GM12878 (cell line): Measurements from ENCODE around the gene GPR108. TPM values are rescaled to one million over a fixed set of nuclear protein-coding genes. Genes with fewer than 3 reads are reported as not detected.

Experiments used
- ATAC-seq: fragments of 200-7000 bp; cut with Tn5 transposase; 3 replicates; pipeline ENCODE4 v1.9.1; 2020; ENCODE audit warnings: mild to moderate bottlenecking, moderate library complexity
- BruUV-seq: library from RNA; stranded (reverse); fragments of 400-500 nt; replicated peaks from 2 replicates; lab custom pipeline; 2021; lab: Mats Ljungman, UMichigan
- CTCF ChIA-PET: fragments of 300-600 bp; sonication (Branson Sonifier 250); formaldehyde crosslinking; extraction: SDS; loops from one replicate; lab custom pipeline; 2021; ENCODE audit warnings: inconsistent platforms; lab: Yijun Ruan, JAX
- POLR2A ChIA-PET: fragments of 350-600 bp; formaldehyde crosslinking; extraction: SDS; loops from one replicate; lab custom pipeline; 2021; ENCODE audit warnings: inconsistent platforms; lab: Charles Lee
- RAD21 ChIA-PET: fragments of 300-600 bp; sonication (Branson Sonifier 250); formaldehyde crosslinking; loops from one replicate; lab custom pipeline; 2023; ENCODE audit warnings: antibody characterized with exemption; ENCODE audit not compliant: unreplicated experiment; lab: Charles Lee
- SMC1A ChIA-PET: fragments of 300-600 bp; sonication (Branson Sonifier 250); formaldehyde crosslinking; loops from one replicate; lab custom pipeline; 2023; ENCODE audit not compliant: unreplicated experiment, uncharacterized antibody; lab: Charles Lee
- DNase-seq: peaks from one replicate; pipeline ENCODE4 v3.0.0-alpha.2; 2011; ENCODE audit warnings: low read depth, low spot score
- FAIRE-seq: peaks from 3 replicates; lab custom pipeline; 2011; peaks lifted over from hg19 to GRCh38; lab: Jason Lieb, UNC
- H2AFZ ChIP-seq: 2 replicates; pipeline ENCODE4 v1.6.0; 2011; ENCODE audit warnings: low read depth, low read length, control low read depth; ENCODE audit not compliant: control insufficient read depth
- H3K27ac ChIP-seq: 2 replicates; pipeline ENCODE4 v1.5.1; 2011; ENCODE audit warnings: control low read depth; ENCODE audit not compliant: control insufficient read depth, insufficient read depth
- H3K27me3 ChIP-seq, 2 experiments: replicated peaks in 1 of 2; 2 replicates each; pipeline versions ENCODE4 v1.6.0 to v1.6.1; 2011; ENCODE audit warnings: low read length in 1 of 2; ENCODE audit not compliant: control insufficient read depth in 2 of 2, insufficient read depth in 2 of 2
- H3K36me3 ChIP-seq, 2 experiments: 2 replicates each; pipeline ENCODE4 v1.5.1; 2011; ENCODE audit warnings: low read length in 1 of 2; ENCODE audit not compliant: control insufficient read depth in 2 of 2, insufficient read depth in 2 of 2
- H3K4me1 ChIP-seq: 2 replicates; pipeline ENCODE4 v1.6.1; 2011; ENCODE audit warnings: mild to moderate bottlenecking, low read length, moderate library complexity, mixed read lengths; ENCODE audit not compliant: control insufficient read depth, insufficient read depth
- H3K4me2 ChIP-seq: 2 replicates; pipeline ENCODE4 v1.6.0; 2011; ENCODE audit warnings: control low read depth; ENCODE audit not compliant: control insufficient read depth, insufficient read depth
- H3K4me3 ChIP-seq: fragments of 200-600 bp; sonication (generic); 2 replicates; pipeline ENCODE4 v1.5.1; 2016
- H3K79me2 ChIP-seq: 2 replicates; pipeline ENCODE4 v1.6.0; 2011; ENCODE audit warnings: low read length; ENCODE audit not compliant: control insufficient read depth, insufficient read depth
- H3K9ac ChIP-seq: 2 replicates; pipeline ENCODE4 v1.8.0; 2011; ENCODE audit warnings: low read length, control low read depth, mixed read lengths; ENCODE audit not compliant: control insufficient read depth, insufficient read depth
- H3K9me3 ChIP-seq: replicated peaks from 3 replicates; pipeline ENCODE4 v1.5.1; 2011; ENCODE audit warnings: mild to moderate bottlenecking, low read length; ENCODE audit not compliant: control insufficient read depth, insufficient read depth
- H4K20me1 ChIP-seq: 2 replicates; pipeline ENCODE4 v1.6.0; 2011; ENCODE audit not compliant: control insufficient read depth, insufficient read depth
- MAX ChIP-seq: IDR thresholded peaks from 2 replicates; pipeline ENCODE4 v1.6.1; 2012; ENCODE audit warnings: low read depth, low read length, improper control_type of control experiment
- PML ChIP-seq: IDR thresholded peaks from 2 replicates; pipeline ENCODE4 v1.6.1; 2012; ENCODE audit warnings: low read length, inconsistent platforms
- RB1 ChIP-seq: fragments of 450-650 bp; formaldehyde crosslinking; IDR thresholded peaks from 2 replicates; pipeline ENCODE4 v1.6.1; 2017; ENCODE audit warnings: mild to moderate bottlenecking, borderline replicate concordance
- RFX5 ChIP-seq: IDR thresholded peaks from 2 replicates; pipeline ENCODE4 v1.6.1; 2011; ENCODE audit warnings: low read depth, low read length, improper control_type of control experiment
- USF2 ChIP-seq: IDR thresholded peaks from 2 replicates; pipeline ENCODE4 v1.6.1; 2011; ENCODE audit warnings: low read depth, low read length, improper control_type of control experiment, borderline replicate concordance
- ZNF592 ChIP-seq: fragments of 450-650 bp; IDR thresholded peaks from 2 replicates; pipeline ENCODE4 v1.6.1; 2017; ENCODE audit warnings: mild to moderate bottlenecking, moderate library complexity
- WGBS: methylation state at CpG from one replicate; pipeline ENCODE4 v1.1.6; 2016; ENCODE audit warnings: low lambda C conversion rate; ENCODE audit not compliant: insufficient replicate concordance, insufficient coverage; ENCODE audit errors: missing lambda C conversion rate; 5-methylcytosine and 5-hydroxymethylcytosine counted together
- in situ Hi-C: fragments of 300-500 bp; cut with MboI; formaldehyde crosslinking; loops from 9 replicates; pipeline ENCODE4 v1.14.3; 2018; ENCODE audit warnings: mixed read lengths
- intact Hi-C: fragments of 100-400 bp; cut with micrococcal nuclease; formaldehyde crosslinking; loops from one replicate; pipeline ENCODE4 v1.14.2; 2022; ENCODE audit not compliant: unreplicated experiment
- polyA plus RNA-seq, 11 experiments: library from polyadenylated mRNA; depleted of rRNA in 4 of 11; unstranded in 6 of 11; stranded (reverse) in 5 of 11; fragments of >200 nt; fragmentation: Nextera tagmentation in 4 of 11; fragmentation: Illumina TruSeq in 1 of 11; extraction: Ambion mirVana in 4 of 11; extraction: Trizol in 1 of 11; gene quantifications; 1 replicate in 1 of 11; 2 replicates in 10 of 11; pipeline versions ENCODE4 v1.2.1 to v1.2.3, GENCODE V29; 2011 to 2016; ENCODE audit warnings: inconsistent platforms in 2 of 11, missing spikeins in 2 of 11, low read depth in 1 of 11
- total RNA-seq, 4 experiments: library from RNA; depleted of rRNA in 3 of 4; stranded (reverse); fragments of >200 nt in 3 of 4; fragmentation: Illumina TruSeq in 1 of 4; extraction: Trizol in 1 of 4; gene quantifications; 2 replicates each; pipeline versions ENCODE4 v1.2.1 to v1.2.3, GENCODE V29; 2013 to 2021

The GPR108 gene
- total and polyA plus RNA-seq, 10 of the 15 experiments (the other 5 are each of a cell fraction or from before 2014, with no cell fraction given): 4.4 to 87.2 (median 57.1) TPM

- SMC1A ChIA-PET: no interaction called here
- CTCF ChIA-PET: interaction anchor here (0.6 kb wide), 1 partner anchor 985 kb away, joined by 3 read pairs; no protein-coding TSS in a partner anchor
These were observed 4.5 kb downstream of the GPR108 start for GRCh38 chr19:6732803-6733337.

More at GRCh38 chr19:6732803-6733337, 4.5 kb downstream of the GPR108 start:
- in situ Hi-C loops: no loop called here
- no peaks in the 10 kb centered on the region for H4K20me1 ChIP-seq
- intact Hi-C loops: no loop called here
- H3K36me3 ChIP-seq: no peaks in the 10 kb centered on the region; a peak in 2 of 4 replicates
- no peaks in the 10 kb centered on the region for H3K27me3 ChIP-seq
- TF ChIP-seq PML: no peak
- no peak for TF ChIP-seq RFX5
- no peak for TF ChIP-seq RB1
- no peak for TF ChIP-seq MAX
- no peak for TF ChIP-seq USF2
- no peak for TF ChIP-seq ZNF592
- H3K4me2 ChIP-seq: no peak overlapping the region
- no peak for ATAC-seq
- no peak overlapping the region for H3K9ac ChIP-seq
- H3K9me3 ChIP-seq: no peaks in the 10 kb centered on the region
- ChIA-PET POLR2A (no interaction called here), RAD21 (no interaction called here)
- H3K27ac ChIP-seq: no peak overlapping the region
- H3K4me3 ChIP-seq: no peak overlapping the region
- H3K79me2 ChIP-seq: peaks cover 21% of the 10 kb centered on the region
- no TSS peak for BruUV-seq
- 89% methylated on average over 18 of the region's 21 CpGs for WGBS
- no peak for DNase-seq
- no peak for FAIRE-seq
- H3K4me1 ChIP-seq: peaks cover 23% of the 10 kb centered on the region
- no peak overlapping the region for H2AFZ ChIP-seq
